NCI-H2171 treated with DMSO at 0.1 percent for 48 hours (cell line): Measurements from ENCODE around the gene GPC1.

Experiments used
- DNase-seq: peaks from one replicate; lab custom pipeline; 2025; lab: John Stamatoyannopoulos, UW

Gene GPC1

GRCh38 chr2:240430595-240430994, 4.9 kb upstream of the GPC1 start:
- DNase-seq = no peak

GRCh38 chr2:240431271-240431660, 4.2 kb upstream of the GPC1 start:
- DNase-seq = no peak

- no peak for DNase-seq
Observed at GRCh38 chr2:240431661-240432424, 3.6 kb upstream of the GPC1 start.

- DNase-seq = no peak
Observed at GRCh38 chr2:240432430-240432819, 3.0 kb upstream of the GPC1 start.

GRCh38 chr2:240432820-240433801, 2.4 kb upstream of the GPC1 start:
- no peak for DNase-seq

GRCh38 chr2:240433973-240434727, 1.3 kb upstream of the GPC1 start:
- DNase-seq = no peak

GRCh38 chr2:240434728-240435456, 571 bp upstream of the GPC1 start:
- peak; percentile 72 for DNase-seq

GRCh38 chr2:240435948-240436682, 652 bp downstream of the GPC1 start:
- no peak for DNase-seq

- no peak for DNase-seq
Observed at GRCh38 chr2:240436683-240437550, 1.5 kb downstream of the GPC1 start.

- DNase-seq = no peak
Observed at GRCh38 chr2:240437551-240437860, 2.0 kb downstream of the GPC1 start.

- DNase-seq = peak; percentile 25
Observed at GRCh38 chr2:240437861-240438809, 2.7 kb downstream of the GPC1 start.

GRCh38 chr2:240438810-240439697, 3.6 kb downstream of the GPC1 start:
- DNase-seq = no peak

GRCh38 chr2:240439698-240440151, 4.3 kb downstream of the GPC1 start:
- DNase-seq = no peak

GRCh38 chr2:240440251-240440650, 4.8 kb downstream of the GPC1 start:
- no peak for DNase-seq

GRCh38 chr2:240440704-240441320, 5.3 kb downstream of the GPC1 start:
- DNase-seq = no peak

GRCh38 chr2:240441326-240441992, 6.0 kb downstream of the GPC1 start:
- DNase-seq = no peak

GRCh38 chr2:240441993-240442411, 6.5 kb downstream of the GPC1 start:
- no peak for DNase-seq
